Stimulated activated CD8-positive, alpha-beta memory T cell treated with anti-CD3 and anti-CD28 coated beads, Interleukin-15, amount 100 ng/mL, for 4 hours (primary cell): ENCODE data around the gene FAM217B.

Source experiments
- DNase-seq, 2 donors: peaks; one replicate each; pipeline ENCODE4 v3.0.0-alpha.2; 2020; ENCODE audit warnings: low read depth in 2 of 2

Gene FAM217B

GRCh38 chr20:59976156-59976782, 36.1 kb downstream of the FAM217B start:
- DNase-seq = no peak

- DNase-seq = no peak
Observed at GRCh38 chr20:59977086-59977485, 36.9 kb downstream of the FAM217B start.

GRCh38 chr20:59983076-59983475, 42.9 kb downstream of the FAM217B start:
- DNase-seq = no peak

GRCh38 chr20:59984541-59984940, 44.4 kb downstream of the FAM217B start:
- no peak for DNase-seq

GRCh38 chr20:59985164-59985563, 45.0 kb downstream of the FAM217B start:
- DNase-seq = no peak

GRCh38 chr20:59985864-59986263, 45.7 kb downstream of the FAM217B start:
- DNase-seq = no peak

GRCh38 chr20:59987135-59987534, 46.9 kb downstream of the FAM217B start:
- DNase-seq = no peak

GRCh38 chr20:59988141-59988540, 48.0 kb downstream of the FAM217B start:
- DNase-seq = no peak

GRCh38 chr20:59992526-59993084, 52.4 kb downstream of the FAM217B start:
- DNase-seq = no peak

- no peak for DNase-seq
Observed at GRCh38 chr20:59993736-59994430, 53.7 kb downstream of the FAM217B start.

GRCh38 chr20:59994697-59995122, 54.5 kb downstream of the FAM217B start:
- no peak for DNase-seq

- DNase-seq = no peak
Observed at GRCh38 chr20:59996108-59996507, 55.9 kb downstream of the FAM217B start.

- no peak for DNase-seq
Observed at GRCh38 chr20:59997896-59998295, 57.7 kb downstream of the FAM217B start.
